ENCODE measurements around the gene SDK2. TPM values are rescaled to one million over a fixed set of nuclear protein-coding genes. Genes with fewer than 3 reads are reported as not detected.

SDK2 gene
- total RNA-seq, 1 experiment from 2014 or later, result 0.67 TPM

DNA sequence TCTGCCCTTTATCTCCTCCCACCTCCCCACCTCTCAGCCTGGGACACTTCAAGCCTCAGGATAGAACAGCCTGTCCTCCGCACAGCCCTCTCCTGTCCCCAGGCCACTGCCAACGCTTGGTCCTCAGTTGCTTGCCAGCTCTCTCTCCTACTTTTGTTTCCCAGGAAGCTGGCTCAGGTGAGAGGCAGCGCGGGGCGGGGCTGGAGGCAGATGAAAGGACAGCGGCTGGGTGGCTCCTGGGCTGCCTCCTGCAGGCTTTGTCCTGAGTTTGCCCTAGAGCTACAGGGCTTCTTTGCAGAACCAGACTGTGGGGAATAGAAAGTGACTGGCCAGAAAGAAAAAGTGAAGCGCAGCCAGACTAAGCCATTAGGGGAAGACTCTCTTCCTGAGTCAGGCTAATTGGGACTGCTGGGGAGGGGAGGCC lies 284.2 kb downstream of the SDK2 start:
- ChIA-PET POLR2A (ENCODE audit: low non-redundant PET) (no interaction called here), CTCF (interaction anchor here (0.7 kb wide), 1 partner anchor 103 kb away, joined by 8 read pairs; no protein-coding TSS in a partner anchor)
- no peaks in the 10 kb centered on the region for H3K9me3 ChIP-seq (ENCODE audit: low read depth, low read length, poor library complexity, severe bottlenecking)
- H3K4me3 ChIP-seq (ENCODE audit: low read depth, low read length, poor library complexity, severe bottlenecking), result no peak overlapping the region
- DNase-seq (ENCODE audit: low spot score), result no peak
- no peaks in the 10 kb centered on the region for H3K4me1 ChIP-seq (ENCODE audit: insufficient read depth, low read length, poor library complexity, severe bottlenecking)
- TF ChIP-seq, protein P1, sequence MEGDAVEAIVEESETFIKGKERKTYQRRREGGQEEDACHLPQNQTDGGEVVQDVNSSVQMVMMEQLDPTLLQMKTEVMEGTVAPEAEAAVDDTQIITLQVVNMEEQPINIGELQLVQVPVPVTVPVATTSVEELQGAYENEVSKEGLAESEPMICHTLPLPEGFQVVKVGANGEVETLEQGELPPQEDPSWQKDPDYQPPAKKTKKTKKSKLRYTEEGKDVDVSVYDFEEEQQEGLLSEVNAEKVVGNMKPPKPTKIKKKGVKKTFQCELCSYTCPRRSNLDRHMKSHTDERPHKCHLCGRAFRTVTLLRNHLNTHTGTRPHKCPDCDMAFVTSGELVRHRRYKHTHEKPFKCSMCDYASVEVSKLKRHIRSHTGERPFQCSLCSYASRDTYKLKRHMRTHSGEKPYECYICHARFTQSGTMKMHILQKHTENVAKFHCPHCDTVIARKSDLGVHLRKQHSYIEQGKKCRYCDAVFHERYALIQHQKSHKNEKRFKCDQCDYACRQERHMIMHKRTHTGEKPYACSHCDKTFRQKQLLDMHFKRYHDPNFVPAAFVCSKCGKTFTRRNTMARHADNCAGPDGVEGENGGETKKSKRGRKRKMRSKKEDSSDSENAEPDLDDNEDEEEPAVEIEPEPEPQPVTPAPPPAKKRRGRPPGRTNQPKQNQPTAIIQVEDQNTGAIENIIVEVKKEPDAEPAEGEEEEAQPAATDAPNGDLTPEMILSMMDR (conservative IDR thresholded peaks at IDR 0.05; ENCODE audit: low read depth, low read length), result no peak
- no peak for TF ChIP-seq EZH2 (IDR thresholded peaks at IDR 0.05; ENCODE audit: borderline replicate concordance, low read depth, low read length, poor library complexity, severe bottlenecking)
- intact Hi-C loops (cut with micrococcal nuclease; ENCODE audit: unreplicated experiment), result no loop called here
- BruUV-seq (replicated peaks), result no TSS peak
- no peaks in the 10 kb centered on the region for H3K27me3 ChIP-seq (replicated peaks; ENCODE audit: insufficient read depth, low read depth, low read length, poor library complexity)
- no peaks in the 10 kb centered on the region for H3K36me3 ChIP-seq (ENCODE audit: insufficient read depth, low read length, poor library complexity, severe bottlenecking)
- no peak overlapping the region for H3K27ac ChIP-seq (ENCODE audit: low read depth, low read length, poor library complexity, severe bottlenecking)

DNA sequence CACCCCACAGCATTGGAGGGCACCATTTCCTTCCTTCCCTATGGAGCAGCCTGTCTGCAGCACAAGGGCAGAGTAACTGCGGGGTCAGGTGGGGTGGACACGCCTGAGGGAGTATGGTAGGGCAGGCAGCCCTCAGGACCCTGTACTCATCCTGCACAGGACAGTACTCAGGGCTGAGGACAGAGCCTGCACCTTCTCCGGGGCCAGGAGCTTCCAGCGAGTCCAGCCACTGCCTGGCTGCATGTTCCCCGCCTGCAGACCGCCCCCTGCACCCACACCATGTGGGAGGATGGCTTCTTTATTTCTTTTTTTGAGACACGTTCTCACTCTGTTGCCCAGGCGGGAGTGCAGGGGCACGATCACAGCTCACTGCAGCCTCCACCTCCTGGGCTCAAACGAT lies 284.9 kb downstream of the SDK2 start:
- no peak overlapping the region for H3K4me3 ChIP-seq (ENCODE audit: low read depth, low read length, poor library complexity, severe bottlenecking)
- ChIA-PET CTCF (no interaction called here), POLR2A (ENCODE audit: low non-redundant PET) (interaction anchor here (0.5 kb wide), 1 partner anchor 528 kb away, joined by 5 read pairs; no protein-coding TSS in a partner anchor)
- intact Hi-C loops (cut with micrococcal nuclease; ENCODE audit: unreplicated experiment), result no loop called here
- no peaks in the 10 kb centered on the region for H3K4me1 ChIP-seq (ENCODE audit: insufficient read depth, low read length, poor library complexity, severe bottlenecking)
- no peak overlapping the region for H3K27ac ChIP-seq (ENCODE audit: low read depth, low read length, poor library complexity, severe bottlenecking)
- TF ChIP-seq EZH2 (IDR thresholded peaks at IDR 0.05; ENCODE audit: borderline replicate concordance, low read depth, low read length, poor library complexity, severe bottlenecking), result no peak
- TF ChIP-seq, protein P1 (conservative IDR thresholded peaks at IDR 0.05; ENCODE audit: low read depth, low read length), result no peak
- no peaks in the 10 kb centered on the region for H3K36me3 ChIP-seq (ENCODE audit: insufficient read depth, low read length, poor library complexity, severe bottlenecking)
- H3K27me3 ChIP-seq (replicated peaks; ENCODE audit: insufficient read depth, low read depth, low read length, poor library complexity), result no peaks in the 10 kb centered on the region
- no peaks in the 10 kb centered on the region for H3K9me3 ChIP-seq (ENCODE audit: low read depth, low read length, poor library complexity, severe bottlenecking)
- no peak for DNase-seq (ENCODE audit: low spot score)
- BruUV-seq (replicated peaks), result no TSS peak

DNA sequence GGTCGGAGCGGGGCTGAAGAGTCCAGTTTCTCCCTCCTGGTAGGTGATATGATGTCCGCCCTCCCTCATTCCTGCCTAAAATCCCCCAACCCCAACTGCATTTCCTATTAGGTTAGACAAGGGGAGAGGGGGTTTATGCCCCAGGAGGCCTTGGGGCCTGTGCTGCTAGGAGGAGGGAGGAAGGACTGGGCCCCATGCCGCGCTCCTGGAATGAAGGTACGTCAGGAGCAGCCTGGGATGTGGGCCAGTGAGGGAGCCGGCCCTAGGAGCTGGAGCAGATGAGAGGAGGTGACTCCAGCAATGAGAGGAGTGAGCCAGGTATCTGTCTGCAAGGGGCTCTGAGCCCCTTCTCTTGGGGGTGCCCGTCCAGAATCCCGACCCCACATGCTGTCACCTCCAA lies 285.6 kb downstream of the SDK2 start:
- Histone ChIP-seq H3K36me3 (ENCODE audit: insufficient read depth, low read length, poor library complexity, severe bottlenecking) (no peaks in the 10 kb centered on the region), H3K4me3 (ENCODE audit: low read depth, low read length, poor library complexity, severe bottlenecking) (no peak overlapping the region), H3K27me3 (replicated peaks; ENCODE audit: insufficient read depth, low read depth, low read length, poor library complexity) (no peaks in the 10 kb centered on the region), H3K9me3 (ENCODE audit: low read depth, low read length, poor library complexity, severe bottlenecking) (no peaks in the 10 kb centered on the region), H3K27ac (ENCODE audit: low read depth, low read length, poor library complexity, severe bottlenecking) (no peak overlapping the region), H3K4me1 (ENCODE audit: insufficient read depth, low read length, poor library complexity, severe bottlenecking) (no peaks in the 10 kb centered on the region)
- ChIA-PET POLR2A (ENCODE audit: low non-redundant PET) (interaction anchor here (0.5 kb wide), 1 partner anchor 527 kb away, joined by 5 read pairs; no protein-coding TSS in a partner anchor), CTCF (no interaction called here)
- TF ChIP-seq EZH2 (IDR thresholded peaks at IDR 0.05; ENCODE audit: borderline replicate concordance, low read depth, low read length, poor library complexity, severe bottlenecking), result no peak
- TF ChIP-seq, protein P1 (conservative IDR thresholded peaks at IDR 0.05; ENCODE audit: low read depth, low read length), result no peak
- no peak for DNase-seq (ENCODE audit: low spot score)
- no TSS peak for BruUV-seq (replicated peaks)
- intact Hi-C loops (cut with micrococcal nuclease; ENCODE audit: unreplicated experiment), result no loop called here
